OCI-LY7 (cell line): ENCODE measurements around the gene COL4A2. TPM values are rescaled to one million over a fixed set of nuclear protein-coding genes. Genes with fewer than 3 reads are reported as not detected.

Experiments
- BruUV-seq: library from RNA; stranded (reverse); fragments of 400-500 nt; replicated peaks from 2 replicates; lab custom pipeline; 2021; lab: Mats Ljungman, UMichigan
- CTCF ChIA-PET: fragments of 300-600 bp; sonication (Branson Sonifier 250); formaldehyde crosslinking; loops from one replicate; lab custom pipeline; 2022; ENCODE audit warnings: antibody characterized with exemption; ENCODE audit not compliant: unreplicated experiment; lab: Charles Lee
- POLR2A ChIA-PET: fragments of 300-600 bp; sonication (Branson Sonifier 250); formaldehyde crosslinking; loops from one replicate; lab custom pipeline; 2022; ENCODE audit warnings: antibody characterized with exemption; lab: Charles Lee
- DNase-seq: peaks from one replicate; pipeline ENCODE4 v3.0.0-alpha.2; 2015; ENCODE audit warnings: low spot score
- H2AFZ ChIP-seq: fragments of 200-600 bp; sonication (generic), shearing (Covaris generic); 2 replicates; pipeline ENCODE4 v1.6.1; 2014; ENCODE audit warnings: mild to moderate bottlenecking, antibody characterized with exemption, low read length, moderate library complexity
- H3K27ac ChIP-seq: fragments of 200-600 bp; sonication (generic); 2 replicates; pipeline ENCODE4 v1.5.1; 2014; ENCODE audit warnings: mixed run types, low read depth, mild to moderate bottlenecking, moderate library complexity, low read length, inconsistent platforms; ENCODE audit not compliant: poor library complexity, severe bottlenecking
- H3K36me3 ChIP-seq: fragments of 200-600 bp; sonication (generic); 2 replicates; pipeline ENCODE4 v1.6.1; 2014; ENCODE audit warnings: mild to moderate bottlenecking, antibody characterized with exemption, low read length, moderate library complexity, mixed read lengths; ENCODE audit not compliant: insufficient read depth
- H3K4me1 ChIP-seq: fragments of 200-600 bp; sonication (generic); 2 replicates; pipeline ENCODE4 v1.5.1; 2014; ENCODE audit warnings: mild to moderate bottlenecking, low read length; ENCODE audit not compliant: insufficient read depth, poor library complexity, severe bottlenecking
- H3K4me2 ChIP-seq: fragments of 200-600 bp; sonication (generic); 2 replicates; pipeline ENCODE4 v1.6.1; 2014; ENCODE audit warnings: mild to moderate bottlenecking, low read length
- H3K4me3 ChIP-seq: fragments of 200-600 bp; sonication (generic); 2 replicates; pipeline ENCODE4 v1.5.1; 2014; ENCODE audit warnings: mild to moderate bottlenecking, low read depth, low read length; ENCODE audit not compliant: poor library complexity, severe bottlenecking
- H3K79me2 ChIP-seq: fragments of 200-600 bp; sonication (generic); 2 replicates; pipeline ENCODE4 v1.6.1; 2016; ENCODE audit warnings: low read depth, mild to moderate bottlenecking, low read length, moderate library complexity, mixed read lengths; ENCODE audit not compliant: insufficient read depth
- H3K9me2 ChIP-seq: fragments of 200-600 bp; sonication (generic); 2 replicates; pipeline ENCODE4 v1.6.1; 2016; ENCODE audit warnings: mild to moderate bottlenecking, low read length, mixed read lengths; ENCODE audit not compliant: insufficient read depth
- H3K9me3 ChIP-seq: fragments of 200-600 bp; sonication (generic); 2 replicates; pipeline ENCODE4 v1.6.1; 2014; ENCODE audit warnings: mild to moderate bottlenecking, mixed run types, low read length, mixed read lengths
- H4K20me1 ChIP-seq: fragments of 200-600 bp; sonication (generic); 2 replicates; pipeline ENCODE4 v1.6.1; 2014; ENCODE audit warnings: mild to moderate bottlenecking, antibody characterized with exemption, low read length, moderate library complexity, mixed read lengths; ENCODE audit not compliant: insufficient read depth
- EZH2phosphoT487 ChIP-seq: fragments of 200-600 bp; sonication (generic); IDR thresholded peaks from 2 replicates; pipeline ENCODE4 v1.6.1; 2018; ENCODE audit warnings: low read depth, borderline replicate concordance, mild to moderate bottlenecking, mixed run types, antibody characterized with exemption, low read length, moderate library complexity, mixed read lengths
- intact Hi-C: fragments of 100-400 bp; cut with micrococcal nuclease; formaldehyde crosslinking; loops from one replicate; pipeline ENCODE4 v1.10.0; 2022; ENCODE audit not compliant: unreplicated experiment
- total RNA-seq, 2 experiments: library from RNA; depleted of rRNA in 1 of 2; stranded (reverse); fragments of >200 nt in 1 of 2; shearing (Covaris generic) in 1 of 2; gene quantifications; 2 replicates each; pipeline ENCODE4 v1.2.3, GENCODE V29; 2014 to 2022
- TF ChIP-seq, protein P1 (sequence below): fragments of 200-600 bp; sonication (generic); conservative IDR thresholded peaks from 2 replicates; pipeline ENCODE4 v1.5.1; 2014; ENCODE audit warnings: mild to moderate bottlenecking, antibody characterized with exemption, low read length, moderate library complexity, mixed read lengths

Gene COL4A2
- total RNA-seq, 2 experiments from 2014 or later, result 0.34 TPM; not detected in 1

DNA sequence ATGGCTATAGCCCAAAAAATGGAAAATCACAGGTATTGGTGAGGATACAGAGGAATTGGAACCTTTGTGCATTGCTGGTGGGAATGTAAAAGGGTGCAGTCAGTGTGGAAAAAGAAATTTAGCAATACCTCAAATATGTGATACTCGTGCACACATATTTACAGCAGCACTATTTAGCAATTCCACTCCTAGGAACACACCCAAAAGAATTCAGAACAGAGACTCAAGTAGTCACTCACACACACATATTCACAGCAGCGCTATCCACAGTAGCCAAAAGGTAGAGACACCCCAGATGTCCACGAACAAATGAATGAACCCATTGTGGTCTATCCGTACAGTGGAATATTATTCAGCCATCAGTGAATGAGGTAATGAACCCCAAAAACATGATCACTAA lies 114.0 kb downstream of the COL4A2 start:
- DNase-seq, result no peak
- intact Hi-C loops, result no loop called here
- no peaks in the 10 kb centered on the region for H3K36me3 ChIP-seq
- H3K4me2 ChIP-seq, result no peak overlapping the region
- no peak for TF ChIP-seq EZH2phosphoT487
- TF ChIP-seq, protein P1, sequence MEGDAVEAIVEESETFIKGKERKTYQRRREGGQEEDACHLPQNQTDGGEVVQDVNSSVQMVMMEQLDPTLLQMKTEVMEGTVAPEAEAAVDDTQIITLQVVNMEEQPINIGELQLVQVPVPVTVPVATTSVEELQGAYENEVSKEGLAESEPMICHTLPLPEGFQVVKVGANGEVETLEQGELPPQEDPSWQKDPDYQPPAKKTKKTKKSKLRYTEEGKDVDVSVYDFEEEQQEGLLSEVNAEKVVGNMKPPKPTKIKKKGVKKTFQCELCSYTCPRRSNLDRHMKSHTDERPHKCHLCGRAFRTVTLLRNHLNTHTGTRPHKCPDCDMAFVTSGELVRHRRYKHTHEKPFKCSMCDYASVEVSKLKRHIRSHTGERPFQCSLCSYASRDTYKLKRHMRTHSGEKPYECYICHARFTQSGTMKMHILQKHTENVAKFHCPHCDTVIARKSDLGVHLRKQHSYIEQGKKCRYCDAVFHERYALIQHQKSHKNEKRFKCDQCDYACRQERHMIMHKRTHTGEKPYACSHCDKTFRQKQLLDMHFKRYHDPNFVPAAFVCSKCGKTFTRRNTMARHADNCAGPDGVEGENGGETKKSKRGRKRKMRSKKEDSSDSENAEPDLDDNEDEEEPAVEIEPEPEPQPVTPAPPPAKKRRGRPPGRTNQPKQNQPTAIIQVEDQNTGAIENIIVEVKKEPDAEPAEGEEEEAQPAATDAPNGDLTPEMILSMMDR, result no peak
- H2AFZ ChIP-seq, result no peak overlapping the region
- no peak overlapping the region for H3K27ac ChIP-seq
- H3K9me2 ChIP-seq, result no peaks in the 10 kb centered on the region
- no peaks in the 10 kb centered on the region for H3K4me1 ChIP-seq
- no peaks in the 10 kb centered on the region for H3K9me3 ChIP-seq
- no peaks in the 10 kb centered on the region for H4K20me1 ChIP-seq
- POLR2A ChIA-PET, result no interaction called here
- no TSS peak for BruUV-seq
- CTCF ChIA-PET, result no interaction called here
- H3K4me3 ChIP-seq, result no peak overlapping the region
- H3K79me2 ChIP-seq, result no peaks in the 10 kb centered on the region

DNA sequence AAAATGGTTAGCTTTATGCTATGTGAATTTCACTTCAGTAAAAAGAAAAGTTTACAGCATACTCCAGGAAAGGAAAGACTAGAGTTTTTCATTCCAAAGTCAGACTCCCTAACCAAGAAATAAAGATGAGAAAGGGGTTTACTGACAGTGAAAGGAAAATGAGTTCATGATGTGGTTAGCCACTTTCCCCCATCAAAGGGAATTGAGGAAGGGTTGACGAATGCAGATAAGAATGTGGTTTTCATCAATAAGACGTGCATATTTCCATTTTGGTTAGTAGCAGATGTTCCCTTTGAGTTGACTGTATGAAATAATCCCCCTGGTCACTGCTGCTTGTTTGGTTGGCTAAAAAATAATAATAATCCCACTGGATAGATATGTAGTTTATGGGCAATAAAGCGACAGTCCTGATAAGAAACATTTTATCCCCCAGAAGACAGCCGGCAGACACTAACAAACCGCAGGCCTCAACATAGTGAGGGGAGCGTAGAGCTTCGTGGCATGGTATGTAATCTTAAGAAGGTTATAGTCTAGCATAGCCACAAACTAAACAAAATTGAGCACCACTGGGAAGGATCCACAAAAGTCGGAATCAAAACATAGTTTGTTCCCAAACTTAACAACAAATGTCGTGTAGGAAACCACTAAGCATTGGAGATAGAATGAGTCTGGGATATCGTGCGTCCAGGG lies 114.8 kb downstream of the COL4A2 start:
- Histone ChIP-seq H3K79me2 (no peaks in the 10 kb centered on the region), H3K4me2 (no peak overlapping the region), H3K27ac (no peak overlapping the region), H3K36me3 (no peaks in the 10 kb centered on the region), H3K4me1 (no peaks in the 10 kb centered on the region), H3K9me2 (no peaks in the 10 kb centered on the region), H2AFZ (no peak overlapping the region), H3K4me3 (no peak overlapping the region), H4K20me1 (no peaks in the 10 kb centered on the region), H3K9me3 (no peaks in the 10 kb centered on the region)
- CTCF ChIA-PET, result interaction anchor here (0.5 kb wide), 1 partner anchor 10 kb away, joined by 3 read pairs; no protein-coding TSS in a partner anchor
- BruUV-seq, result no TSS peak
- TF ChIP-seq EZH2phosphoT487, result no peak
- TF ChIP-seq, protein P1, result no peak
- intact Hi-C loops, result no loop called here
- no peak for DNase-seq
- POLR2A ChIA-PET, result interaction anchor here (0.6 kb wide), 1 partner anchor 480 kb away, joined by 4 read pairs; no protein-coding TSS in a partner anchor
